ENCODE data around the gene PLCXD1. TPM values are rescaled to one million over a fixed set of nuclear protein-coding genes. Genes with fewer than 3 reads are reported as not detected.

PLCXD1 gene
- total and polyA plus RNA-seq, 8 donors = 17.0 to 58.2 (median 36.7) TPM

DNA sequence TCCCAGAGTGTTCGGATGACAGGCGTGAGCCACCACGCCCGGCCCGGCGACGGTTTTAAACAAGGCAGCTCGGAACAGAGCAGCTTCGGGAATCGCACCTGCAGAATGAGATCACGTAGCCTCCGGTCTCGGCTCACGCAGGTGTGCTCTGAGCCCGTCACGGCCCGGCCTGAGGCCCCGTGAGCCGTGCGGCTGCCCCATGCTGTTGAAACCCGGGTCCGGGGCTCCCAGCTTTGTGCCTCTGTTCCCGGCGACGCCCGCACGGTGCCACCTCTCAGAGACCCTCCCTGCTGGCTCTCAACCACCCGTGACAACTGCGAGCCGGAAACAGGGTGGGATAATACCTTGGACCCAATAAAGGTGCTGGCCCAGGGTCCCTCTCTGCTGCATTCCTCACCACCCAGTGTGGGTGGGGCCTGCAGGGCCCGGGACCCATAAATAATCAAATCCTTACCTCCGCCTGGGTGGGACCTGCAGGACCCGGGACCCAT, 13.4 kb upstream of the PLCXD1 start:
- no peaks in the 10 kb centered on the region for H3K27me3 ChIP-seq
- peaks cover 0 to 3% of the 10 kb centered on the region in 2 donors for H3K4me1 ChIP-seq
- DNase-seq (peak in 1 of 4 donors; percentile 65), ATAC-seq (no peak)
- no peak overlapping the region for H3K27ac ChIP-seq
- TF ChIP-seq, protein P1, sequence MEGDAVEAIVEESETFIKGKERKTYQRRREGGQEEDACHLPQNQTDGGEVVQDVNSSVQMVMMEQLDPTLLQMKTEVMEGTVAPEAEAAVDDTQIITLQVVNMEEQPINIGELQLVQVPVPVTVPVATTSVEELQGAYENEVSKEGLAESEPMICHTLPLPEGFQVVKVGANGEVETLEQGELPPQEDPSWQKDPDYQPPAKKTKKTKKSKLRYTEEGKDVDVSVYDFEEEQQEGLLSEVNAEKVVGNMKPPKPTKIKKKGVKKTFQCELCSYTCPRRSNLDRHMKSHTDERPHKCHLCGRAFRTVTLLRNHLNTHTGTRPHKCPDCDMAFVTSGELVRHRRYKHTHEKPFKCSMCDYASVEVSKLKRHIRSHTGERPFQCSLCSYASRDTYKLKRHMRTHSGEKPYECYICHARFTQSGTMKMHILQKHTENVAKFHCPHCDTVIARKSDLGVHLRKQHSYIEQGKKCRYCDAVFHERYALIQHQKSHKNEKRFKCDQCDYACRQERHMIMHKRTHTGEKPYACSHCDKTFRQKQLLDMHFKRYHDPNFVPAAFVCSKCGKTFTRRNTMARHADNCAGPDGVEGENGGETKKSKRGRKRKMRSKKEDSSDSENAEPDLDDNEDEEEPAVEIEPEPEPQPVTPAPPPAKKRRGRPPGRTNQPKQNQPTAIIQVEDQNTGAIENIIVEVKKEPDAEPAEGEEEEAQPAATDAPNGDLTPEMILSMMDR (IDR thresholded peaks at IDR 0.05) = no peak
- no peaks in the 10 kb centered on the region for H3K9me3 ChIP-seq
- H3K4me3 ChIP-seq = no peak overlapping the region
- no peaks in the 10 kb centered on the region for H3K36me3 ChIP-seq
- intact Hi-C loops (cut with DNase I) = no loop called here

DNA sequence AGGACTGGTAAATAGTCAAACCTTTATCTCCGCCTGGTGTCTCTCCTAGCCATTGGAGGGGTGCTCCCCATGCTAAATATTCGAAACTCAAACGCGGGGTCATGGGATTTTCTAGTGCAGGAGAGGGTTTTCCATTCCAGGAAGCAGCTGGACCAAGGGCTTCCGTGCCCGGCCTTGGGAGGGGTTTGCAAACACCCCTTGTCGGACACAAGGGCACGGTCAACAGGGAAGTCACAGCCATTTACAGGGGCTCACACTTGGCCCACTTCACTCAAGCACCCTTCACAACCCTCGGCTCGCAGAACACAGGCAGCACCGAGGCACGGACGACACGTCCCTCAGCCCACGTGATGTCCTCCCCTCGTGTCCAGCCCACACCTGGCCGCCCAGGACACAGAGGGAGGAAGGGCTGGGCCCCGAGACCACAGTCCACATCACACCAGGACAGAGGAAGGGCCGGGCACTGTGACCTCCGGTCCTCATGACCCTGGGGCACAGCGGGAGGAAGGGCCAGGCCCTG, 10.3 kb upstream of the PLCXD1 start:
- TF ChIP-seq, protein P1 (IDR thresholded peaks at IDR 0.05) = no peak
- H3K9me3 ChIP-seq = no peaks in the 10 kb centered on the region
- no peak overlapping the region for H3K4me3 ChIP-seq
- DNase-seq (peak in 3 of 4 donors; percentile 65 to 76 (median 70)), ATAC-seq (peak; percentile 85)
- no peak overlapping the region for H3K27ac ChIP-seq
- intact Hi-C loops (cut with DNase I) = no loop called here
- no peaks in the 10 kb centered on the region for H3K36me3 ChIP-seq
- H3K4me1 ChIP-seq = peaks cover 7 to 8% of the 10 kb centered on the region in 2 donors
- H3K27me3 ChIP-seq = no peaks in the 10 kb centered on the region

GRCh38 chrX:274904-275475, 6.2 kb upstream of the PLCXD1 start:
- DNase-seq = peak in 2 of 4 donors; percentile 65 to 76
- Histone ChIP-seq H3K4me3 (peak overlapping the region in 1 of 2 donors; percentile 66), H3K27me3 (no peaks in the 10 kb centered on the region), H3K9me3 (no peaks in the 10 kb centered on the region), H3K4me1 (peaks cover 8 to 15% of the 10 kb centered on the region in 2 donors), H3K36me3 (no peaks in the 10 kb centered on the region), H3K27ac (peak overlapping the region in 1 of 2 donors; percentile 70)
- intact Hi-C loops (cut with DNase I) = no loop called here
- peak; percentile 7 for ATAC-seq
- TF ChIP-seq, protein P1 (IDR thresholded peaks at IDR 0.05) = no peak

DNA sequence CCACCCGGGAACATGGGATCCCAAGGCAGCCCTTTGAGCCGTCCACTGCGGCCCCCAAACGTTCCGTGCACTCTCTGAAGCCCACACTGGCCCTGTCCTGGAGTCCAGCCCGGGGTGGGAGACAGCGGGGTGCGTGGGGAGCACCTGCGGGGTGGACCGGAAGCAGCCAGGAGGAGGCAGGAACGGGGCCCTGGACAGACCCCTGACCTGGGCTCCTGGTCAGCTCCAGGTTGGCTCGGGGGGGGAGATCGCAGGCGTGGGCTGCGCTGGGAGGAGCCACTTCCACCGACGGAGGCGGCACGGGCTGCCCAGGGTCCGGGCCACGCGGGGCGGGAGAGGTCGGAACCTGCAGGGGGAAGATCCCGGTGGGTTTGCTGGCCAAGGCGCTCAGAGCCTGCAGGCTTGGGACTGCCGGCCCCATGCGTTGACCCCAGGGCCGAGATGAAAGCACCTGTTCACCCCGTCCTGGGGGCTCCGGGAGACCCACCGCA, 5.7 kb upstream of the PLCXD1 start:
- peak overlapping the region in 1 of 2 donors; percentile 70 for H3K27ac ChIP-seq
- intact Hi-C loops (cut with DNase I) = no loop called here

More for the DNA sequence above, 5.7 kb upstream of the PLCXD1 start:
- H3K36me3 ChIP-seq = no peaks in the 10 kb centered on the region
- peaks cover 8 to 15% of the 10 kb centered on the region in 2 donors for H3K4me1 ChIP-seq
- DNase-seq = peak in 1 of 4 donors; percentile 78
- no peaks in the 10 kb centered on the region for H3K27me3 ChIP-seq
- TF ChIP-seq, protein P1 (IDR thresholded peaks at IDR 0.05) = no peak
- peak; percentile 8 for ATAC-seq
- H3K4me3 ChIP-seq = peak overlapping the region; percentile 47 to 66
- H3K9me3 ChIP-seq = no peaks in the 10 kb centered on the region
